H9 (cell line): Measurements from ENCODE around the gene MSH6. TPM values are rescaled to one million over a fixed set of nuclear protein-coding genes. Genes with fewer than 3 reads are reported as not detected.

Experiments
- DNase-seq: peaks from one replicate; pipeline ENCODE4 v3.0.0-alpha.2; 2017
- H2AFZ ChIP-seq: one replicate; pipeline ENCODE4 v1.6.1; 2013; ENCODE audit warnings: mild to moderate bottlenecking, low read length, control low read depth, moderate library complexity
- H2AK5ac ChIP-seq: 2 replicates; pipeline ENCODE4 v1.6.1; 2013; ENCODE audit warnings: low read length, control low read depth, mixed read lengths; ENCODE audit not compliant: insufficient read length
- H2BK120ac ChIP-seq: one replicate; pipeline ENCODE4 v1.6.1; 2013; ENCODE audit warnings: low read depth, mild to moderate bottlenecking, low read length, control low read depth, inconsistent platforms; ENCODE audit not compliant: poor library complexity, severe bottlenecking
- H2BK12ac ChIP-seq: 2 replicates; pipeline ENCODE4 v1.6.1; 2013; ENCODE audit warnings: low read length, control low read depth, mixed read lengths, low read depth; ENCODE audit not compliant: insufficient read length
- H2BK15ac ChIP-seq: 2 replicates; pipeline ENCODE4 v1.6.1; 2013; ENCODE audit warnings: low read depth, low read length, control low read depth
- H2BK20ac ChIP-seq: one replicate; pipeline ENCODE4 v1.6.1; 2013; ENCODE audit warnings: low read depth, mild to moderate bottlenecking, low read length, control low read depth, inconsistent platforms; ENCODE audit not compliant: poor library complexity, severe bottlenecking
- H2BK5ac ChIP-seq: 2 replicates; pipeline ENCODE4 v1.6.1; 2013; ENCODE audit warnings: low read length, control low read depth, mixed read lengths; ENCODE audit not compliant: insufficient read length
- H3K14ac ChIP-seq: 2 replicates; pipeline ENCODE4 v1.6.1; 2013; ENCODE audit warnings: low read length, control low read depth; ENCODE audit not compliant: insufficient read depth
- H3K18ac ChIP-seq: 2 replicates; pipeline ENCODE4 v1.6.1; 2013; ENCODE audit warnings: low read depth, mild to moderate bottlenecking, mixed read lengths, low read length, control low read depth; ENCODE audit not compliant: insufficient read length
- H3K23ac ChIP-seq: 2 replicates; pipeline ENCODE4 v1.6.1; 2013; ENCODE audit warnings: low read length, control low read depth, mixed read lengths, low read depth; ENCODE audit not compliant: insufficient read length
- H3K23me2 ChIP-seq: 2 replicates; pipeline ENCODE4 v1.6.1; 2013; ENCODE audit warnings: low read depth, mild to moderate bottlenecking, mixed read lengths, low read length, control low read depth; ENCODE audit not compliant: insufficient read length, poor library complexity, severe bottlenecking
- H3K27ac ChIP-seq: 2 replicates; pipeline ENCODE4 v1.5.1; 2013; ENCODE audit warnings: low read length, control low read depth, mixed read lengths, low read depth; ENCODE audit not compliant: insufficient read length
- H3K27me3 ChIP-seq: 2 replicates; pipeline ENCODE4 v1.6.1; 2013; ENCODE audit warnings: low read length, control low read depth, inconsistent platforms; ENCODE audit not compliant: insufficient read depth
- H3K4ac ChIP-seq: 2 replicates; pipeline ENCODE4 v1.6.1; 2013; ENCODE audit warnings: low read depth, mild to moderate bottlenecking, control low read depth, inconsistent platforms, low read length, moderate library complexity
- H3K4me1 ChIP-seq: 2 replicates; pipeline ENCODE4 v1.6.1; 2013; ENCODE audit warnings: low read length, control low read depth, inconsistent platforms; ENCODE audit not compliant: insufficient read depth
- H3K4me2 ChIP-seq: 2 replicates; pipeline ENCODE4 v1.6.1; 2013; ENCODE audit warnings: low read length, control low read depth, mixed read lengths; ENCODE audit not compliant: insufficient read length, insufficient read depth
- H3K56ac ChIP-seq: 2 replicates; pipeline ENCODE4 v1.6.1; 2013; ENCODE audit warnings: low read depth, mild to moderate bottlenecking, mixed read lengths, low read length, control low read depth; ENCODE audit not compliant: insufficient read length
- H3K79me1 ChIP-seq: 2 replicates; pipeline ENCODE4 v1.6.1; 2013; ENCODE audit warnings: low read depth, mild to moderate bottlenecking, moderate library complexity, low read length, control low read depth, inconsistent platforms; ENCODE audit not compliant: insufficient read depth, poor library complexity, severe bottlenecking
- H3K79me2 ChIP-seq: 2 replicates; pipeline ENCODE4 v1.6.1; 2013; ENCODE audit warnings: low read length, control low read depth, inconsistent platforms; ENCODE audit not compliant: insufficient read depth
- H3K9ac ChIP-seq: 2 replicates; pipeline ENCODE4 v1.6.1; 2013; ENCODE audit warnings: low read length, control low read depth, mixed read lengths; ENCODE audit not compliant: insufficient read length; ENCODE audit errors: extremely low read depth
- H3K9me3 ChIP-seq: one replicate; pipeline ENCODE4 v1.6.1; 2013; ENCODE audit warnings: low read depth, low read length, inconsistent platforms; ENCODE audit not compliant: control insufficient read depth
- H3T11ph ChIP-seq: one replicate; pipeline ENCODE4 v1.6.1; 2013; ENCODE audit warnings: mild to moderate bottlenecking, low read length, control low read depth, inconsistent platforms
- H4K20me1 ChIP-seq: one replicate; pipeline ENCODE4 v1.6.1; 2013; ENCODE audit not compliant: control insufficient read depth, insufficient read length, insufficient read depth
- H4K5ac ChIP-seq: 2 replicates; pipeline ENCODE4 v1.6.1; 2013; ENCODE audit warnings: low read depth, mild to moderate bottlenecking, mixed read lengths, low read length, control low read depth; ENCODE audit not compliant: insufficient read length
- H4K8ac ChIP-seq: replicated peaks from 2 replicates; pipeline ENCODE4 v1.6.1; 2013; ENCODE audit warnings: low read length, control low read depth, mixed read lengths, low read depth; ENCODE audit not compliant: insufficient read length
- H4K91ac ChIP-seq: 2 replicates; pipeline ENCODE4 v1.6.1; 2013; ENCODE audit warnings: low read depth, mild to moderate bottlenecking, moderate library complexity, mixed read lengths, low read length, control low read depth; ENCODE audit not compliant: insufficient read length
- H3K27ac Mint-ChIP-seq, 3 experiments: 2 replicates in 2 of 3; 3 replicates in 1 of 3; pipeline ENCODE4 v1.8.0; 2020 to 2021; ENCODE audit warnings: mixed read lengths in 3 of 3, mild to moderate bottlenecking in 1 of 3, moderate library complexity in 1 of 3
- H3K27me3 Mint-ChIP-seq: 2 replicates; pipeline ENCODE4 v1.8.0; 2021; ENCODE audit warnings: low read depth, mild to moderate bottlenecking, moderate library complexity, mixed read lengths
- H3K36me3 Mint-ChIP-seq, 3 experiments: 2 replicates in 2 of 3; 3 replicates in 1 of 3; pipeline ENCODE4 v1.8.0; 2020 to 2021; ENCODE audit warnings: low read depth in 3 of 3, mixed read lengths in 3 of 3; ENCODE audit not compliant: insufficient read depth in 1 of 3
- H3K4me1 Mint-ChIP-seq, 2 experiments: 2 replicates each; pipeline ENCODE4 v1.8.0; 2020; ENCODE audit warnings: mixed read lengths in 2 of 2
- H3K4me3 Mint-ChIP-seq, 2 experiments: 2 replicates in 1 of 2; 3 replicates in 1 of 2; pipeline ENCODE4 v1.8.0; 2020 to 2021; ENCODE audit warnings: mild to moderate bottlenecking in 2 of 2, mixed read lengths in 2 of 2, moderate library complexity in 1 of 2
- H3K9me3 Mint-ChIP-seq, 2 experiments: 2 replicates in 1 of 2; 3 replicates in 1 of 2; pipeline ENCODE4 v1.8.0; 2020; ENCODE audit warnings: mild to moderate bottlenecking in 2 of 2, mixed read lengths in 2 of 2, moderate library complexity in 1 of 2
- CTCF ChIP-seq: fragments of 200-600 bp; sonication (generic); conservative IDR thresholded peaks from 3 replicates; pipeline ENCODE4 v1.8.0; 2021; ENCODE audit warnings: antibody characterized with exemption, mild to moderate bottlenecking
- WGBS: extraction: QIAGEN DNeasy Blood & Tissue Kit; methylation state at CpG from one replicate; pipeline ENCODE4 v1.1.7; 2013; ENCODE audit warnings: missing lambda C conversion rate, low lambda C conversion rate, mixed read lengths; ENCODE audit not compliant: insufficient read length; ENCODE audit errors: extremely low coverage; 5-methylcytosine and 5-hydroxymethylcytosine counted together
- total RNA-seq: library from RNA; stranded (reverse); gene quantifications from 2 replicates; pipeline ENCODE4 v1.2.1, GENCODE V29; 2021

Gene MSH6
- total RNA-seq, 1 experiment from 2014 or later = 303 TPM

- Histone ChIP-seq H4K91ac (no peak overlapping the region), H3K79me1 (no peaks in the 10 kb centered on the region), H3K14ac (no peak overlapping the region), H2BK15ac (no peak overlapping the region), H3K4me2 (no peak overlapping the region), H3K23ac (no peak overlapping the region), H3K23me2 (no peaks in the 10 kb centered on the region), H2BK12ac (no peak overlapping the region), H4K8ac (no peak overlapping the region), H3K27me3 (no peaks in the 10 kb centered on the region), H3K9ac (no peak overlapping the region), H2BK120ac (no peak overlapping the region), H3K18ac (no peak overlapping the region), H2BK5ac (no peak overlapping the region), H3K4ac (no peak overlapping the region), H2BK20ac (no peak overlapping the region), H3K4me1 (peaks cover 2% of the 10 kb centered on the region; the same call in 1 of the 2 replicates), H2AK5ac (no peak overlapping the region), H4K5ac (no peak overlapping the region), H3K79me2 (no peaks in the 10 kb centered on the region), H4K20me1 (no peaks in the 10 kb centered on the region), H3K56ac (no peak overlapping the region), H3K27ac (no peak overlapping the region), H3K9me3 (no peaks in the 10 kb centered on the region), H3T11ph (no peak overlapping the region), H2AFZ (no peak overlapping the region)
- H3K27ac Mint-ChIP-seq = no peak overlapping the region
- DNase-seq = no peak
- H3K27me3 Mint-ChIP-seq = no peaks in the 10 kb centered on the region; the same call in 1 of the 2 replicates
- no peak overlapping the region for H3K4me3 Mint-ChIP-seq
- H3K36me3 Mint-ChIP-seq = peaks cover 0 to 10% (median 5%) of the 10 kb centered on the region in 3 experiments; a peak in 3 of 7 replicates
- H3K4me1 Mint-ChIP-seq = peaks cover 16% of the 10 kb centered on the region in 2 experiments
- no CpG with 5 or more reads among the region's 2 CpGs for WGBS
- H3K9me3 Mint-ChIP-seq = peaks cover 0 to 6% of the 10 kb centered on the region in 2 experiments; a peak in 2 of 5 replicates
- TF ChIP-seq CTCF = no peak
These were observed 10.6 kb upstream of the MSH6 start for GRCh38 chr2:47772343-47772742.
